ENCODE measurements around the gene DCXR. TPM values are rescaled to one million over a fixed set of nuclear protein-coding genes. Genes with fewer than 3 reads are reported as not detected.

Gene DCXR
- polyA plus RNA-seq, 1 donor from 2014 or later: 88.3 TPM

GRCh38 chr17:82078433-82078832 lies 40.9 kb upstream of the DCXR start:
- no peak overlapping the region for H3K27ac Mint-ChIP-seq
- H3K4me3 Mint-ChIP-seq: peak overlapping the region in 1 of 4 donors; percentile 13
- no peaks in the 10 kb centered on the region for H3K36me3 Mint-ChIP-seq
- H3K27me3 Mint-ChIP-seq: peaks cover 7% of the 10 kb centered on the region
- peaks cover 0 to 4% (median 0%) of the 10 kb centered on the region in 3 donors for H3K4me1 Mint-ChIP-seq
- H3K9me3 Mint-ChIP-seq: peaks cover 0 to 3% (median 0%) of the 10 kb centered on the region in 3 donors

DNA sequence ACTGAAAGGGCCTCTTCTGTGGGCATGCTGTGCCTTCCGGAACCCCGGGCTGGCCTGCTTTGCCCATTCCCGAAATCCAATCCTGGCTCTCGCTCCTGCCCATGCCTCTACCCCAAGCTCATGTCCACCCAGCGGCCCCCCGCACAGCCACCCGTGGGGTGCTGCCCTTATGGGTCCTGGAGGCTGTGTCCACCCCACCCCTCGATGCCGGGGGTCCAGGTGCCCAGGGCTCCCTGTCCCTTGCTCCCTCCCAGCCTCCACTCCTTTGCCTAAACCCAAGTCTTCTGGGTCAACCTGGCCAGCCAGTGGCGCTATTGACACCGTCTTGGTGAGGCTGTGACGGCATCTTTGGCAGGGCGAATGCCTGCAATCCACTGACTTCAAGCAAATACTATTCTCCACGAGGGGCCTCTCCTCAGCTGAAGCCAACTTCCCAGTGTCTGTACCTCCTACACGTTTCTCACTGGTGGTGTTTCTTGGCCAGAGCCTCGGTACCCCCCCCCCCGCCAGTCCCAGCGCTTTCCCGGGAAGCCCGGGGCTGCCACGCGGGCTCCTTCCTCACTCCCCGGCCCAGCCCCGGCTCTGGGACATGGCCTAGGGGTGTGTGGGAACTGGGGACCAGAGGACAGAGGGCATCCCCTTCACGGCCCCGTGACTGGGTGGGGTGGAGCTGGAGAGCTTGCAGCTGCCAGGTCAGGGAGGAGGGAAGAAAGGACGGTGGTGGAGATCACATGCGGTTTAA lies 40.3 kb upstream of the DCXR start:
- H3K36me3 Mint-ChIP-seq: no peaks in the 10 kb centered on the region
- peak overlapping the region in 1 of 4 donors; percentile 13 for H3K4me3 Mint-ChIP-seq
- H3K4me1 Mint-ChIP-seq: peaks cover 0 to 4% (median 0%) of the 10 kb centered on the region in 3 donors
- H3K9me3 Mint-ChIP-seq: peaks cover 0 to 3% (median 0%) of the 10 kb centered on the region in 3 donors
- peaks cover 7% of the 10 kb centered on the region for H3K27me3 Mint-ChIP-seq
- no peak overlapping the region for H3K27ac Mint-ChIP-seq

- H3K36me3 Mint-ChIP-seq: no peaks in the 10 kb centered on the region
- H3K9me3 Mint-ChIP-seq: peaks cover 0 to 3% (median 0%) of the 10 kb centered on the region in 3 donors
- no peak overlapping the region for H3K4me3 Mint-ChIP-seq
- no peak overlapping the region for H3K27ac Mint-ChIP-seq
- peaks cover 7% of the 10 kb centered on the region for H3K27me3 Mint-ChIP-seq
- peaks cover 0 to 4% (median 0%) of the 10 kb centered on the region in 3 donors for H3K4me1 Mint-ChIP-seq
Measured at GRCh38 chr17:82076785-82077591, 39.5 kb upstream of the DCXR start.

- peaks cover 0 to 4% (median 0%) of the 10 kb centered on the region in 3 donors for H3K4me1 Mint-ChIP-seq
- H3K36me3 Mint-ChIP-seq: no peaks in the 10 kb centered on the region
- H3K27me3 Mint-ChIP-seq: peaks cover 7% of the 10 kb centered on the region
- H3K9me3 Mint-ChIP-seq: peaks cover 0 to 3% (median 0%) of the 10 kb centered on the region in 3 donors
- no peak overlapping the region for H3K4me3 Mint-ChIP-seq
- H3K27ac Mint-ChIP-seq: no peak overlapping the region
Measured at GRCh38 chr17:82076018-82076784, 38.7 kb upstream of the DCXR start.

DNA sequence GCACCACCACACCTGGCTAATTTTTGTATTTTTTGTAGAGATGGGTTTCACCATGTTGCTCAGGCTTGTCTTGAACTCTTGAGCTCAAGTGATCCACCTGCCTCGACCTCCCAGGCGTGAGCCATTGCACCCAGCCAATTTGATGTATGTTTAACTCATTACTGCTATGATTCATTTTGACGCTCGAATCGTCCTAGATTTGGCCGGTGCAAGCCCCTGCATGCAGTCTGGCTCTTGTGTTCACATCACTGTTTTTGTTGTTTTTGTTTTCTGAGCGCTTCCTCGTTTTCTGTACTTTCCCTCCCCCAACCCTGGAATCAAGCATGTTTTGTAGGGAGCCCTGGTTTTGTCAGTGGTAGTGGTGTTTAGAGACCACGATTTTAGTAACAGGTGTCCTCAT lies 35.9 kb upstream of the DCXR start:
- Mint-ChIP-seq H3K4me1 (peaks cover 0 to 4% (median 0%) of the 10 kb centered on the region in 3 donors), H3K27ac (peak overlapping the region in 1 of 3 donors; percentile 48), H3K27me3 (peaks cover 7% of the 10 kb centered on the region), H3K9me3 (peaks cover 0 to 3% (median 0%) of the 10 kb centered on the region in 3 donors), H3K36me3 (no peaks in the 10 kb centered on the region), H3K4me3 (peak overlapping the region in 1 of 4 donors; percentile 50)

DNA sequence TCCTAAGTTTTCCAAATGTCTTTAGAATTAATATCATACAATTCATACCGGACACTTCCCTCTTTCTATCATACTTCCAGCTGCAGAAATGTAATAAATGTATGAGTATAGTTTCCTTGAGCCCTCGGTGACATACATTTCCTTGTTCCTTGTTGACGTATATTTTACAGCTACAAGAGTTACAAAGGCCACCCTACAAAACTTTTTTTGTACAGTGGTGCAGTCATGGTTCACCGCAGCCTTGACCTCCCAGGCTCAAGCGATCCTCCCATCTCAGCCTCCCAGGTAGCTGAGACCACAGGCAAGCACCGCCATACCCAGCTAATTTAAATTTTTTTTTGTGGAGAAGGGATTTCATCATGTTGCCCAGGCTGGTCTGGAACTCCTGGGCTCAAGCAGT lies 35.3 kb upstream of the DCXR start:
- Mint-ChIP-seq H3K36me3 (no peaks in the 10 kb centered on the region), H3K27ac (no peak overlapping the region), H3K4me3 (peak overlapping the region in 1 of 4 donors; percentile 50), H3K4me1 (peaks cover 0 to 4% (median 0%) of the 10 kb centered on the region in 3 donors), H3K27me3 (peaks cover 7% of the 10 kb centered on the region), H3K9me3 (peaks cover 0 to 3% (median 0%) of the 10 kb centered on the region in 3 donors)

DNA sequence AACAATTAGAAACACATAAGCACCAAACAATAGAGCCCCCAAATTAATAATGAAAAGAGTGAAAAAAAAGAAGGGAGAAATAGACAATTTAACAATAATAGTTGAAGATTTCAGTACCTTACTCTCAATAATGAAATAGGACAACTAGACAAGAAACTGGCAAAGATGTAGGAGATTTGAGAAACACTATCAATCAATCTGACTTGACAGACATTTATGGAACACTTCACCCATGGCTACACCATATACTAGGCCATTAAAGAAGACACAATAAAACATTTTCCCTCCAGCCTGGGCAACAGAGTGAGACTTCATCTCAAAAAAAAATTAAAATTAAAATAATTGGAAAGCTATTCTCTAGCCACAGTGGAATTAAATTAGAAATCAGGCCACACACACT lies 33.1 kb upstream of the DCXR start:
- Mint-ChIP-seq H3K9me3 (peaks cover 0 to under 1% (median 0%) of the 10 kb centered on the region in 3 donors), H3K4me3 (peak overlapping the region in 1 of 4 donors; percentile 58), H3K27ac (peak overlapping the region in 1 of 3 donors; percentile 19), H3K27me3 (peaks cover 4% of the 10 kb centered on the region), H3K4me1 (peaks cover 0 to 6% (median 0%) of the 10 kb centered on the region in 3 donors), H3K36me3 (no peaks in the 10 kb centered on the region)

DNA sequence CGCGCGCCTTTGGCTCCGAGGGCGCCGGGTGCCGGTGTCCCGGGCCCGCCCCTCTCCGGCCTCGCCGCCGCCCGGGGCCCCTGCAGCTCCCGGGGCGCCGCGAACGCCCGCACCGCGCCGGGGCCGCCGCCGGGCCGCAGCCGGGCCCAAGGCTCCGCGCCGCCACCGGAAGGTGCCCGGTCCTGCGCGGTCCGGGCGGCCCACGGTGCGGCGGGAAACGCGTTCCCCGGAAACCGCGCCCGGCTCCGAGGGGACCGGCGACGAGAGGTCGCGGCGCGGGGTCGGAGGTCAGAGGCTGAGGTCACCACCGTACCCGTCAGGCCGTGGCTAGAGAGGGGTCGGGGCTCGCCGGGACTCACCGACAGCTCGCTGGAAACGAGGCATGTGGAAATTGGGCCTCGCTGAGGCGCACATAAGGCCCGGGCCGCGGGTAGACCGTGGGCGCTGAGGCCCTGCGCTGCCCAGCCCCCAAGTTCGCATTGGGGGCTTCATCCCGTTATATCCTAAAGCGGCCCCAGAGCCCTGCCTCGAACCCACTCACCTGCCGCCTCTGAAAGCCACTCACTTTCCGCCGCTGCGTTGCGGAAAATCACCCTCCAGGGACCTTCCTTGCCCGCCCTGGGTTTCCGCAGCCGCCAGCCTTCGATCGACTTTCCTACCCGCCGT lies 28.3 kb upstream of the DCXR start, which contains the start of gene DUS1L:
DUS1L (minus strand) TSS at position 167 of the 666 bp plus-strand sequence. CDS start 745 bp downstream, outside the sequence.
- H3K4me3 Mint-ChIP-seq: peak within 1 kb of the TSS; percentile 81 to 94 (median 88)
- H3K4me1 Mint-ChIP-seq: peaks cover 0 to 10% (median 0%) of the 10 kb centered on the region in 3 donors

DNA sequence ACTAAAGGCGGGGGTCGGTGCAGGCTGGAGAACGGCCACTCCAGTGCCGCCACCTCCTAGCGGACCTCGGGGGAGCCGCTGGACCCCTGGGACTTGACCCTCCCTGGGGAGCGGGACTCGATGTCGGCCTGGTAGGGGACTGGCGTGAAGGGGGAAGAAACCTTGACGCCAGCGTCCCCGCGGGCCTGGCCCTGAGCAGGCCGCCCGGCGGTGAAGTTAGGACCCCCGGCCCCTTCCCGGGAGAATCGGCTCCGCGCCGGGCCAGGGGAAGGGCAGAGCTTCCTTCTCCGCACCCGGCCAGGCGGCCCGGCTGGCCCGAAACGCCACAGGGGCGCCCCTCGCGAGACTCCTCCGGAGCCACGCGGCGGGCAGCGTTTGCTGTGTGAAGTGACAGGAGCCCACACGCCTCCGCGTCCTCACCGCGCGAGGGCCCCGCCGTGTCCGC lies 27.7 kb upstream of the DCXR start:
- no peaks in the 10 kb centered on the region for H3K9me3 Mint-ChIP-seq
- H3K27me3 Mint-ChIP-seq: no peaks in the 10 kb centered on the region
- peak overlapping the region; percentile 69 to 86 (median 79) for H3K4me3 Mint-ChIP-seq
- peak overlapping the region in 2 of 3 donors; percentile 71 to 87 for H3K27ac Mint-ChIP-seq
- H3K36me3 Mint-ChIP-seq: no peaks in the 10 kb centered on the region
- H3K4me1 Mint-ChIP-seq: peaks cover 0 to 10% (median 0%) of the 10 kb centered on the region in 3 donors

More for the DNA sequence above, 28.3 kb upstream of the DCXR start, which contains the start of gene DUS1L:
- H3K36me3 Mint-ChIP-seq: no peaks in the 10 kb centered on the region
- H3K27ac Mint-ChIP-seq: peak within 1 kb of the TSS; percentile 87 to 95 (median 93)
- no peaks in the 10 kb centered on the region for H3K27me3 Mint-ChIP-seq
- no peaks in the 10 kb centered on the region for H3K9me3 Mint-ChIP-seq

- no peaks in the 10 kb centered on the region for H3K9me3 Mint-ChIP-seq
- peaks cover 0 to 10% (median 0%) of the 10 kb centered on the region in 3 donors for H3K4me1 Mint-ChIP-seq
- no peaks in the 10 kb centered on the region for H3K27me3 Mint-ChIP-seq
- peak overlapping the region; percentile 69 to 86 (median 79) for H3K4me3 Mint-ChIP-seq
- H3K36me3 Mint-ChIP-seq: no peaks in the 10 kb centered on the region
- peak overlapping the region in 2 of 3 donors; percentile 87 to 89 for H3K27ac Mint-ChIP-seq
Measured at GRCh38 chr17:82064433-82065192, 27.1 kb upstream of the DCXR start.

- H3K4me1 Mint-ChIP-seq: peaks cover 0 to 10% (median 0%) of the 10 kb centered on the region in 3 donors
- H3K4me3 Mint-ChIP-seq: peak overlapping the region; percentile 69 to 86 (median 79)
- no peaks in the 10 kb centered on the region for H3K27me3 Mint-ChIP-seq
- H3K36me3 Mint-ChIP-seq: no peaks in the 10 kb centered on the region
- no peaks in the 10 kb centered on the region for H3K9me3 Mint-ChIP-seq
- peak overlapping the region in 2 of 3 donors; percentile 87 to 89 for H3K27ac Mint-ChIP-seq
Measured at GRCh38 chr17:82063424-82064415, 26.2 kb upstream of the DCXR start.

DNA sequence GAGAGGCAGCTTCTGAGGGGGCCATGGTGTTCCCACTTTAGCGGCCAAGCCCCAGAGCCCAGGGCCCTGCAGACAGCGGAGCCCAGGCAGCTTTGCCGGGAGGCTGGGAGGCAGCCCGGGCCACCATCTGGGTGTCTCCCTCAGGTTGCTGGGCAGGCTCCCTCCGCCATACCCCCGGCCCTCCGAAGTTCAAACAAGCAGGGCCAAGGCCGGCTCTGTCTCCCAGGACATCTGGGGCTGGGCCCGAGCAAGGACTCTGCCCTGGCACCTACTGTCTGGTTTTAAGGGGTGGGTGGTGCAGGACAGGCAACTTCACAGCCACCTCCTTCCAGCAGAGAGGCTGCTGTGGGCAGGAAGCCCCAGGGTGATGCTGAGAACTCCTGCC lies 25.5 kb upstream of the DCXR start:
- Mint-ChIP-seq H3K4me1 (peaks cover 0 to 10% (median 0%) of the 10 kb centered on the region in 3 donors), H3K9me3 (no peaks in the 10 kb centered on the region), H3K4me3 (no peak overlapping the region), H3K27ac (peak overlapping the region in 1 of 3 donors; percentile 46), H3K36me3 (no peaks in the 10 kb centered on the region), H3K27me3 (no peaks in the 10 kb centered on the region)
